Fibroblast of lung (primary cell): Measurements from ENCODE around the gene SLC35C1. TPM values are rescaled to one million over a fixed set of nuclear protein-coding genes. Genes with fewer than 3 reads are reported as not detected.
A peak's percentile ranks its signal among the peaks of the same experiment; 100 is the strongest.

Experiments used
- DNase-seq, 2 donors: peaks; one replicate each; pipeline versions ENCODE4 v3.0.0 to v3.0.0-alpha.2; 2010; ENCODE audit warnings: low read depth in 2 of 2
- H2AFZ ChIP-seq: 2 replicates; pipeline ENCODE4 v1.5.1; 2012; ENCODE audit warnings: low read length, control low read depth, inconsistent platforms
- H3K27ac ChIP-seq: 2 replicates; pipeline ENCODE4 v1.5.1; 2011; ENCODE audit warnings: low read length, control low read depth; ENCODE audit not compliant: insufficient read depth
- H3K27me3 ChIP-seq: 2 replicates; pipeline ENCODE4 v1.5.1; 2011; ENCODE audit warnings: mild to moderate bottlenecking, low read length; ENCODE audit not compliant: control insufficient read depth, insufficient read depth
- H3K36me3 ChIP-seq: 2 replicates; pipeline ENCODE4 v1.5.1; 2011; ENCODE audit warnings: low read length; ENCODE audit not compliant: control insufficient read depth, insufficient read depth
- H3K4me1 ChIP-seq: 2 replicates; pipeline ENCODE4 v1.5.1; 2011; ENCODE audit warnings: low read length; ENCODE audit not compliant: control insufficient read depth, insufficient read depth; ENCODE audit errors: extremely low read depth
- H3K4me2 ChIP-seq: 2 replicates; pipeline ENCODE4 v1.5.1; 2011; ENCODE audit warnings: low read length, control low read depth; ENCODE audit not compliant: insufficient read depth; ENCODE audit errors: extremely low read depth
- H3K4me3 ChIP-seq, 4 experiments: fragments of 200-600 bp in 1 of 4; sonication (generic) in 1 of 4; replicated peaks in 1 of 4; 2 replicates each; pipeline ENCODE4 v1.5.1; 2011 to 2016; ENCODE audit warnings: low read length in 4 of 4, low read depth in 3 of 4, mild to moderate bottlenecking in 3 of 4, control low read depth in 2 of 4, inconsistent platforms in 1 of 4, mixed read lengths in 1 of 4; ENCODE audit not compliant: insufficient read depth in 1 of 4; ENCODE audit errors: control extremely low read depth in 1 of 4
- H3K79me2 ChIP-seq: 2 replicates; pipeline ENCODE4 v1.5.1; 2012; ENCODE audit warnings: mild to moderate bottlenecking, low read length, inconsistent platforms; ENCODE audit not compliant: control insufficient read depth, insufficient read depth
- H3K9ac ChIP-seq: 2 replicates; pipeline ENCODE4 v1.5.1; 2011; ENCODE audit warnings: mild to moderate bottlenecking, low read length, control low read depth; ENCODE audit not compliant: insufficient read depth
- H3K9me3 ChIP-seq: 2 replicates; pipeline ENCODE4 v1.5.1; 2012; ENCODE audit warnings: low read depth, low read length; ENCODE audit not compliant: control insufficient read depth, insufficient read depth
- H4K20me1 ChIP-seq: 2 replicates; pipeline ENCODE4 v1.5.1; 2011; ENCODE audit warnings: low read length; ENCODE audit not compliant: control insufficient read depth, insufficient read depth; ENCODE audit errors: extremely low read depth
- EZH2 ChIP-seq: IDR thresholded peaks from 2 replicates; pipeline ENCODE4 v1.5.1; 2012; ENCODE audit warnings: low read length, control low read depth, mild to moderate bottlenecking; ENCODE audit errors: missing control alignments
- polyA plus RNA-seq, 2 donors: library from polyadenylated mRNA; depleted of rRNA in 1 of 2; stranded (reverse) in 1 of 2; unstranded in 1 of 2; fragments of >200 nt; gene quantifications; 2 replicates each; pipeline ENCODE4 v1.2.1, GENCODE V29; 2011 to 2012; ENCODE audit warnings: missing spikeins in 1 of 2
- total RNA-seq: library from RNA; depleted of rRNA; stranded (reverse); fragments of >200 nt; gene quantifications from 2 replicates; pipeline ENCODE4 v1.2.1, GENCODE V29; 2014
- TF ChIP-seq, protein P1 (sequence below), 2 donors: IDR thresholded peaks in 1 of 2; conservative IDR thresholded peaks in 1 of 2; 1 replicate in 1 of 2; 2 replicates in 1 of 2; pipeline ENCODE4 v1.5.1; 2011 to 2012; ENCODE audit warnings: low read length in 2 of 2, control low read depth in 1 of 2, inconsistent platforms in 1 of 2, low read depth in 1 of 2, mild to moderate bottlenecking in 1 of 2

The SLC35C1 gene
- total and polyA plus RNA-seq, 2 donors (not counting 1 experiment from before 2014, with no cell fraction given): 6.7 to 10.4 TPM

DNA sequence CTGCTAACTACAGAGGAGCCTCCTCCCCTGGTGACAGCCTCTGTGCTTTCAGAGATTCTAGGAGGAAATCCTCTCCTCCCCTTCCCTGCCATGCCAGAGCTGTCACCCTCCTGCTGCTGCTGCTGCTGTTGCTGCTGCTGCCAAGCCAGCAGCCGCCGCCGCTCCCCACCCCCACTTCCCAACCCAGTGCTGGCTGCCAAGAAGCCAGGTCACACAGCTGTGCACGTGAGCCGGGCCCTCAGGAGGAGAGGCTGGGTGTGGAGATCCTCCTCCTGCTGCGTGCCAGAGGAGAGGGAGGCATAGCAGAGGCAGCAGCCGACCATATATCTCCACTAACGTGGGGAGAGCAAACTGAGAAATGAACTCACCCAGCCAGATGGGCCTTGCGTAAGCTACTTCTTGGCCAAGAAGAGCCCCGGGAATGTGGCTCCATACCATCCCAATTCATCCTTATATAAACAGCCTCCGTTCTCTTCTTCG, 54.8 kb downstream of the SLC35C1 start:
- no peak overlapping the region for H2AFZ ChIP-seq
- H3K27ac ChIP-seq: peak overlapping the region; percentile 93
- peak overlapping the region; percentile 57 for H3K9ac ChIP-seq
- H3K9me3 ChIP-seq: no peaks in the 10 kb centered on the region
- peak overlapping the region; percentile 81 for H3K4me2 ChIP-seq
- no peaks in the 10 kb centered on the region for H4K20me1 ChIP-seq
- peaks cover 31% of the 10 kb centered on the region for H3K4me1 ChIP-seq
- no peaks in the 10 kb centered on the region for H3K27me3 ChIP-seq
- peaks cover 23% of the 10 kb centered on the region for H3K36me3 ChIP-seq
- H3K79me2 ChIP-seq: no peaks in the 10 kb centered on the region
- TF ChIP-seq EZH2: no peak
- TF ChIP-seq, protein P1, sequence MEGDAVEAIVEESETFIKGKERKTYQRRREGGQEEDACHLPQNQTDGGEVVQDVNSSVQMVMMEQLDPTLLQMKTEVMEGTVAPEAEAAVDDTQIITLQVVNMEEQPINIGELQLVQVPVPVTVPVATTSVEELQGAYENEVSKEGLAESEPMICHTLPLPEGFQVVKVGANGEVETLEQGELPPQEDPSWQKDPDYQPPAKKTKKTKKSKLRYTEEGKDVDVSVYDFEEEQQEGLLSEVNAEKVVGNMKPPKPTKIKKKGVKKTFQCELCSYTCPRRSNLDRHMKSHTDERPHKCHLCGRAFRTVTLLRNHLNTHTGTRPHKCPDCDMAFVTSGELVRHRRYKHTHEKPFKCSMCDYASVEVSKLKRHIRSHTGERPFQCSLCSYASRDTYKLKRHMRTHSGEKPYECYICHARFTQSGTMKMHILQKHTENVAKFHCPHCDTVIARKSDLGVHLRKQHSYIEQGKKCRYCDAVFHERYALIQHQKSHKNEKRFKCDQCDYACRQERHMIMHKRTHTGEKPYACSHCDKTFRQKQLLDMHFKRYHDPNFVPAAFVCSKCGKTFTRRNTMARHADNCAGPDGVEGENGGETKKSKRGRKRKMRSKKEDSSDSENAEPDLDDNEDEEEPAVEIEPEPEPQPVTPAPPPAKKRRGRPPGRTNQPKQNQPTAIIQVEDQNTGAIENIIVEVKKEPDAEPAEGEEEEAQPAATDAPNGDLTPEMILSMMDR (conservative IDR thresholded peaks at IDR 0.05 in 1 of 2, IDR thresholded peaks at IDR 0.05 in 1 of 2; ENCODE audit: low read depth in 1 of 2, low read length in 2 of 2): no peak
- DNase-seq: peak; percentile 95 to 99
- H3K4me3 ChIP-seq: peak overlapping the region in 2 of 4 experiments; percentile 3 to 14

DNA sequence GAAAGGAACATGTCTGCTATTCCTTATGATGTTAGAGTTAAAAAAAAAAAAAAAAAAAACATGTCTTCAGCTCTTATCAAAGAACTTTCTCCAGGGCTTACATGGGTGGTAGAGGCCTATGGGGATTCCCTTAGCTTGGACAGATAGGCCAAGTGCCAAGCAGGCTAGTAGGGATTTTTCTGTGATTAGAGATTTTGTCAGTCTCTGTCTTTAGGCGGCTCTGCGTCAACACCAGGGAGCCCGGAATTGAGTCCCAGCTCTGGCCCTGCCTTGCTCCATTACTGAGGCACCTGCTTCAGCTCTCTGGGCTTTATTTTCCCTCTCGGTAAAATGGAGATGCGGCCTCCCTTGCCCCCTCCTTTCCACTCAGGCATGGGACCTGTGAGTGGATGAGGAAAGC, 55.4 kb downstream of the SLC35C1 start:
- H3K4me2 ChIP-seq: peak overlapping the region; percentile 81

GRCh38 chr11:45860764-45861510, 56.0 kb downstream of the SLC35C1 start:
- Histone ChIP-seq H3K79me2 (no peaks in the 10 kb centered on the region), H3K9me3 (no peaks in the 10 kb centered on the region), H3K27me3 (no peaks in the 10 kb centered on the region), H3K9ac (no peak overlapping the region), H3K36me3 (peaks cover 24% of the 10 kb centered on the region), H3K27ac (peak overlapping the region; percentile 93), H3K4me3 (no peak overlapping the region), H2AFZ (no peak overlapping the region), H3K4me2 (no peak overlapping the region), H4K20me1 (no peaks in the 10 kb centered on the region), H3K4me1 (peaks cover 31% of the 10 kb centered on the region)
- no peak for TF ChIP-seq EZH2
- TF ChIP-seq, protein P1 (conservative IDR thresholded peaks at IDR 0.05 in 1 of 2, IDR thresholded peaks at IDR 0.05 in 1 of 2; ENCODE audit: low read depth in 1 of 2, low read length in 2 of 2): no peak
- no peak for DNase-seq

More for the DNA sequence above, 55.4 kb downstream of the SLC35C1 start:
- Histone ChIP-seq H3K9ac (peak overlapping the region; percentile 45), H4K20me1 (no peaks in the 10 kb centered on the region), H3K27me3 (no peaks in the 10 kb centered on the region), H3K36me3 (peaks cover 23% of the 10 kb centered on the region), H3K27ac (peak overlapping the region; percentile 93), H3K9me3 (no peaks in the 10 kb centered on the region), H3K4me1 (peaks cover 31% of the 10 kb centered on the region), H3K4me3 (no peak overlapping the region), H2AFZ (no peak overlapping the region), H3K79me2 (no peaks in the 10 kb centered on the region)
- TF ChIP-seq, protein P1 (conservative IDR thresholded peaks at IDR 0.05 in 1 of 2, IDR thresholded peaks at IDR 0.05 in 1 of 2; ENCODE audit: low read depth in 1 of 2, low read length in 2 of 2): no peak
- no peak for TF ChIP-seq EZH2
- no peak for DNase-seq

Other genes starting within 250 kb of the SLC35C1 start
- gene CHST1, start 139.5 kb upstream of the SLC35C1 start, total RNA-seq: under 0.01 and 0.26 TPM in 2 replicates
- 0.11 and 0.17 TPM in 2 replicates for gene CHST1, start 139.5 kb upstream of the SLC35C1 start, polyA plus RNA-seq
- 17.5 and 21.5 TPM in 2 replicates for gene CRY2, start 42.3 kb downstream of the SLC35C1 start, total RNA-seq
- 8.3 and 8.4 TPM in 2 replicates for gene CRY2, start 42.3 kb downstream of the SLC35C1 start, polyA plus RNA-seq
- 6.6 and 7.4 TPM in 2 replicates for gene MAPK8IP1, start 80.5 kb downstream of the SLC35C1 start, total RNA-seq
- gene MAPK8IP1, start 80.5 kb downstream of the SLC35C1 start, polyA plus RNA-seq: 3.8 and 5.7 TPM in 2 replicates
- 0.77 and 0.83 TPM in 2 replicates for gene FREY1, start 102.1 kb downstream of the SLC35C1 start, total RNA-seq
- 0.11 TPM in 1 of 2 replicates, not detected in the other for gene FREY1, start 102.1 kb downstream of the SLC35C1 start, polyA plus RNA-seq
- 31.8 and 44.4 TPM in 2 replicates for gene PEX16, start 112.7 kb downstream of the SLC35C1 start, total RNA-seq
- 11.0 and 13.8 TPM in 2 replicates for gene PEX16, start 112.7 kb downstream of the SLC35C1 start, polyA plus RNA-seq
- not detected in 2 replicates for gene LARGE2, start 117.5 kb downstream of the SLC35C1 start, total RNA-seq
- gene LARGE2, start 117.5 kb downstream of the SLC35C1 start, polyA plus RNA-seq: not detected in 2 replicates